Left renal pelvis (tissue), 4 donors: ENCODE data around the gene NIPSNAP3A. TPM values are rescaled to one million over a fixed set of nuclear protein-coding genes. Genes with fewer than 3 reads are reported as not detected.

Experiments
- DNase-seq, 4 donors: peaks; one replicate each; pipeline ENCODE4 v3.0.0-alpha.2; 2013; ENCODE audit warnings: low read depth in 4 of 4, low spot score in 3 of 4
- polyA plus RNA-seq, 4 donors: library from polyadenylated mRNA; unstranded; fragments of 120-200 nt; gene quantifications; one replicate each; pipeline ENCODE4 v1.2.1, GENCODE V29; 2013; ENCODE audit not compliant: insufficient read length in 4 of 4

The NIPSNAP3A gene
- polyA plus RNA-seq, 4 donors = 40.0 to 68.3 (median 50.7) TPM

DNA sequence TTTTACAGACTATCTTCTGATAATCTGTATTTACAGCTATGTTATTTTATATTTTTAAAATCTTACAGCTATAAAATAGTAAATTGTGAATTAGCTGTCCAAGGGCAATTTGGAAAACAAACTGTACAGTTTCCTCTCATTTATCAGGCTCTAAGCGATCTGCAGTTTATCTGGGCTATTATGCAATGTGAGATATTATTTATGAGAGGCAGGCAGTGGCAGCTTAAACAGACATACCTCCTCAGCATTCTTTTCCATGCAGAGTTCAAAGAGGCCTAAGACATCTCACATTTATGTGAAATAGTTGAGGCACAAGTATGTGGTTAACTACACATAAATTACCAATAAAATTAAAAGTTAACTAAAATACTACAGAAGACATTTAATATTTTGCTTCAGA is 26.6 kb downstream of the NIPSNAP3A start:
- DNase-seq = no peak

DNA sequence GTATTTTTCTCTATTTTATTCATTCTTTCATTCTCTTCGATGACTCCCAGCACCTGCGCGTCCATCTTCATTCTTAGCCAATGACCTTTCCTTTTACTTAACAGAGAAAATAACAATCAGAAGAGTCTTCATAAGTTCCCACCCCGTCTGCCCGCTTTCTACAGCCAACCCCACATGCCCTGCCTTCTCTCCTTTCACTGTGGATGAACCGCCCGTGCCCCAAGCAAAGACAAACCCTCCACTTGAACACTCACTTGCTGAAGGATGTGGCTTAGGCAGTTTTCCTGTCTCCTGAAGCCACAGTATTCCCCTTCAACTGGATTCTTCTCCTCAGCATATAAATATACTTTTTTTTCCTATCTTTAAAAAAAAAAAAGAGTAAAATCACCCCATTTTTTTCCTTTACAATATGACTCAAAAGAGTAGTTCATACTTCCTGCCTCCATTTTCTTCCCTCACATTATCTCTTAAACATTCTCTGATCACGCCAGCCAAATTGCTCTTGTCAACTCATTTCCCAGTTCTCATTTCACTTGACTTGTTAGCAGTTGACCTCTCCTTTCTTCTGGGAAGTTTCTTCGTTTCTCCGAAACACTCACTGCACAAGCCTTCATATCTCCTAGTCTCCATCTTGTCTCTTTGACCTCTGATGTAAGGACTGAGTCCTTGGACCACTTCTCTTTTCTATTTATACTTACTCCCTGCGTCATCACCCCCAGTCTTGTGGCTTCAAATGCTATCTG is 27.5 kb downstream of the NIPSNAP3A start:
- no peak for DNase-seq

DNA sequence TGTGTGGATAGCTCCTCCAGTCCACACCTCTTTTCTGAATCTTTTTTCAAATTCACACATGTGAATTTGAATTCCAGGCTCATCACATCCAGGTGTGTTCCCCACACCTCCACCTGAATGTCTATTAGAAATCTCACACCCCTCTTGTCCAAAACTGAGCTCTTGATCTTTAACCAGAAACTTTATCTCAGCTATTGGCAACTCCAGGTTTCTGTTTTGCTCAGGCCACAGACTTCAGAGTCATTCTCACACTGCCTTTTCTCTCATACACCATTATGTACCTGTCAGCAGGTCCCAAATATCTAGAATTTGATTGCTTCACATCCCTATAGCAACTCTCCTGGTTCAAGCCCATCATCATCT is 28.1 kb downstream of the NIPSNAP3A start:
- no peak for DNase-seq

DNA sequence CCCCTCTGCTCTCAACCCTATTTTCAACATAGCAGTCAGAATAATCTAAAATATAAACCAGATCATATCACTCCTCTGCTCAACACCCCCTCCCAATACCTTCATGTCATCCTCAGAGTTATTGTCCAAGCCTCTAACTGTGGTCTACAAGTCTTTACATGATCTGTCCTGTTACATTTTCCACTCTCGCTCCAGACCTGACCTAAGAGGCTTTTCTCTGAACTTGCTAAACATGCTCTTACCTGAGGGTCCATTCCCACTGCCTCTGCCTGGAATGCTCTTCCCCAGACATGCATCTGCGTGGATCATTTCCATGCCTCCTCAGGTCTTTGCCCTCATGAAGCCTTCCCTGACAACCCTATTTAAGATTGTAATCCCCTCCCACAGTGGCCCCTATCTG is 28.5 kb downstream of the NIPSNAP3A start:
- no peak for DNase-seq

DNA sequence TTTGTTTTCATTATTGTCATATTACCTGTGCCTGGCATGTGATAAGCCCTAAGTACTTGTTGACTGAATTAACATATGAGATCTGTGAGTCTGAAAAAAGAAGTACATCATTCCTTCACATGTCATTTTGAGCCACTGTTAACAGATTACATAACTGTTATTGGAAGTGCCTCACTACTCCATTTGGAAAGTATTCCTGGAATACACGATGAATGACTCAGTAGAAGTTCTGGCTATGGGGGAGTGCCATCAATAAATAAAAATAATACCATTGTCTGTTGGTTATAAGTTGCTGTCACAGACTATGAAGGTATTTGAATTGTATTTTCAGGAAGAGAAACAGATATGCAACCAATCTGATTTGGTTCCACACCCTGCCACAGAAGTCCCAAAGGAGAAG is 29.3 kb downstream of the NIPSNAP3A start:
- no peak for DNase-seq

DNA sequence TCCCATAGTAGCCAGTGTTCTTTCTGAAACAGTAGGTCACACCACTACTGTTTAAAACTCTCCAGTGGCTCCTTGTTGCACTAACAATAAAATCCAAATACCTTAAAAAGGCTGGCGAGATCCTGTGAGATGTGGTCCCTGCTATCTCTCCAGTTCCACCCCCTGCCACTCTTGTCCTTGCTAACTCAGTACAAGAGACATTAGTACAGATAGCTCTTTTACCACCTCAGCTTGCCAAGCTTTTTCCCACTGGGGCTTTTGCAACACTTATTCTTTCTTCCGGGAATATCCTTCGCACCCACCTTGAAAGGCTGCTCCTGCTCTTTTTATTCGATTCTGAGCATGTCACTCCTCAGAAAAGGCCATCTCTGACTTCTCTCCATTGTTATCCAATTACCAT is 31.3 kb downstream of the NIPSNAP3A start:
- no peak for DNase-seq

DNA sequence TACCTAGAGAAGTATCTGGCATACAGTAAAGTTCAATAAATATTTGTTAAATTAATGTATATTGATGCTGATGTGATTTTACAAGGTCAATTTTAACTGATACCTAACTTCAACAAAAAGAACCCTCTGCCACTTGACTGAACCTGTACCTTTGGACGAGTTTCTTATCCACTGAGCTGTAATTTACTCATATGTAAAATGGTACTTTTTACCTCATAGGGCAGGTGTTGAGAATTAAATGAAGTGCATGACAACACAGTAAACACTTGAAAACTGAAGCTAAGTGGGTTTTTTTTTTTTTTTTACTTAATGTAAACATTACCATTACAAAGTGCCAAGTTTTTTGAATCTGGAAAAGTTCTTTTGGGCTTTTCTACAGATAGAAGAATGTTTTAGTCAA is 31.9 kb downstream of the NIPSNAP3A start:
- DNase-seq = no peak

DNA sequence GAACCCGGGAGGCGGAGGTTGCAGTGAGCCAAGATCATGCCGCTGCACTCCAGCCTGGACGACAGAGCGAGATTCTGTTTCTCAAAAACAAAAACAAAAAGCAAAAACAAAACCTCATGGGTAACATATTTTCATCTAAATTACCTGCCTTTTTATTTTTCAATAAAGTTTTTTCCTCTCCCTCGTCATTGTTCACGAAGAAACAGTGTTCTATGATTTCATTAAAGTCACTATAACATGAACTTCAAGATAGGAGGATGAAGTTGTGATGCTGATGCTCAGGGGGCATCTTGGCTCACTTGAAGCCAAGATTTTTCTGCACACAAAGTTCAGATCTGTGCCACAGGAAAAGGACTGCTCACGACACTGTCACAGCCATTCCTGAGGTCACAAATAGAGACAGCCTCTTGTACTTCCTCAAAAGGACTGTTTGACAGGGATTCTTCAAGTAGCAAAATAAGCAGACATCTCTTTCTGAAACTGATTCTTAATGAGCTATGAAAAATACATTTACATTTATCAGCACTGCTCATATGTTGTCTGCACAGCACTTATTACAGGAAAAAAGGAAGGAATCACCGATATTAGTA is 32.6 kb downstream of the NIPSNAP3A start:
- no peak for DNase-seq

DNA sequence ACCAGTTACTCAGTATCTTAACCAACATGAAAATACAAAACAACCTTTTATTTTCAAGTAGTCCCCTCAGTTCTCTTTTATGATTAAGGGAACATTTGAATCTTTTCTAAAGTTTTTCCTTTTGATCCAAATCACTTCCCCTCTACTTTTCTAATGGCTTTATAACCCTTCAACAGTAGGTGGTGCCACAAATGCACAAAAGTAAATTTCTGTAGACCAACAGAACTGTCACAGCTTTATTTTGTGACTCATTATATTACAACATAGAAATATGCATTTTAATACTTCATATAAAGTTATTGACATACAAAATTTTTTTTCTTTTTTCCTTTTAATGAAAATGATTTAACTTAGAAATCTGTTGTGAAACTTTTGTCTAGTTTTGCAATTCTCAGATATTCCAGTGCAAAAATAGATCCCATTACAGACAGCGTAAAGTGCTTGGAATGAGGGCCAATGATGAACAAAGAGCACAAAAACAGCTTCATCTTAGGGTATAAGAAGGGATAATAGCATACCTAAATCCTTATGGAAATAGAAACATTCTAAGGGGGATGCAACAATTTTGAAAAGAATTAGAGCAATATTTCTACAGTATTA is 33.4 kb downstream of the NIPSNAP3A start:
- no peak for DNase-seq

DNA sequence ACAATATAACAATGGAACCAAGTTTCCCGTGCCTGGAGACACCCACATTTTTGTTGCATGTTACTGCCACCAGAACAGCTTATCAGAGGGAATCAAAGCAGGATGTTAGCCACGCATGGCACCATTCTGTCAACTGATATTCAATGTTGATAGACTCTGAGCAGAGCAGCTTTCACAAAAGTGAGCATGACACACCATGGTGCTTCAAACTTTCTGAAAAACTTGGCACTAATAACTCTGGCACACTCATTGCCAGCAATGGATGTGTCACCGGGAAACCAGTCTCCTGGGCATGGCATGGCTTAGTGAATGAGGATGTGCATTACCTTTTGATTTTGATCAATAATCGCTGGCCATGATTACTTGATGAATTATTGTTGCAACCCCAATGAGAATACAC is 36.1 kb downstream of the NIPSNAP3A start:
- no peak for DNase-seq

DNA sequence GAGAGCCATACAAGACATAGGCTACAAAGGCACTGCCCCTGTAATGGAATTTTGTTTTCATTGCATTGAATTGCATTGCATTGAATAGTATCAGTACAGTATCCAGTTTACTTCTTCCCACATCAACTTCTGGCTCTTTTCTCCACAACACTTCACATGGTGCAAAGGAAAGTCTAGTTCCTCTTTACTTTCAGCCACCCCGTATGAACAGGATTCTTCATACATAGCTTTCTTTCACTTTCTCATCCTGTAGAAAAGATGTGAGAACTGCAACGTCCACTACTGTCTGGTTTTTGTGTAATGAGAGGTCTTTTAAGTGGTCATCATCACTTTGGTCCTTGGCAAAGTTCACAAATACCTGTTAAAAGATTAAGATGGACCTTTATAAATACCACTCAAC is 36.6 kb downstream of the NIPSNAP3A start:
- no peak for DNase-seq

DNA sequence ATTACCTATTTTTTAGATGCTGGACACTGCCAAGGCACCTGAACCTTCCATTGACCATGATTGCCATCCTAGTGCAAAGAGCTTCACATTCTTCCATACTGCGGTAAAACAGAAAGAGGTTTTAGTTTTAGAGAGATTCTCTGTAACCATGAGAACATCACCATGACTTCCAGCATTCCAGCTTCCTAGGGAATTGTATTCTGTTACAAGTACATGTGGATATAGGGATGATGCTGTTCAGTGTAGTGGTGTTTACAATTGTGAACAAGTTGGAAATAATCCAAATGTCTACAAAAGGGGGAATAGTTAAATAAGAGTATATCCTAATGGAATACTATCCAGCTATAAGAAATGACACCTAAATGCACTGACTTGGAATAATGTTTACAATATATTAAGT is 38.8 kb downstream of the NIPSNAP3A start:
- DNase-seq = no peak

DNA sequence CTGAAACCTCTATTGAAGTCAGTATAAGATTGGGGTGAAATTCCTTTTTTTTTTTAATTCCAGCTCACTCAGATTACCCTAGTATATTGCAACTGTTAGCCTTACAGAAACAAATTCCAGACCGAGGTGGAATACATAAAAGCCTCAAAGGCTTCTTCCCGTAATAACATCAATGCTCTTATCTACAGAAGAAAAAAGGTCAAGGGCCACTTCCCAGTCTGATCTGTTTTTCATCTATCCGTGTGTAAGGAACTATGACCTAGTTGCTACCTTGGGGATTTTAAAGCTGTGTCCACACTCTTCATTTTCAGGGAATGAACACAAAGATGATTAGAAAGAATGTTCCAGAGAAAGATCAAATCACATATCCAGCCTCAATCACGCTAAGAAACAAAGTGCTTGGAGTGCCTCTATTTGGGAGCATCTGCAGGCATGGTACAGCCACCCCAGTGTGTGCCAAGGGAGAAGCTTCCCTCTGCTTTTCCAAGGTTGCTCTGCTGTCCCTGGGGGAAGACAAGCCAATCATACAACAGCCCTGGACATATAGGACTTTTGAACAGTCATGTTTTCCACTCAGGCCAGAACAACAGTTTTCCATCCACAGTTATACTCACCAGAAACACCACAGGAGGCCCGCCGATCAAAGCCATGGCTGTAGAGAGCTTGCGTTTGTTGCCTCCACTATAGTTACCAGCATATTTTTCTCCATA is 40.0 kb downstream of the NIPSNAP3A start:
- no peak for DNase-seq

DNA sequence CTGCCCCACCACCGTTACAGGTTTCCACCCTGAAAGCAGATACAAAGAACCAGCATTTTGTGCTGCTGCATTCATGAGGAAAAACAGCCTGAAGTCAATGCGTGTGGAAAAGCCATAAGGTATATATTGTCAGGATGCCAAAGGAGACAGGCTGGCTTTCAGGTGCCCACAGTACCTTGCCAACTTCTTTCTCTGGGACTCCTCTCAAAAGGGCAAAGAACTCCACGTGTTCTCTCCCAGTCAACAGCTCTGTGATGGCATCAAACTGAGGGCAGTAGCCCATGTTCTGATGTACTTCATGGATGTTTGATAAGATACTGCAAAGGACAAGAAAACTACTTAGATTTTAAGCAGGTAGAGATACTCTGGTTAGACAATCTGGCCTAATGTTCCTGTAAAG is 40.8 kb downstream of the NIPSNAP3A start:
- no peak for DNase-seq

DNA sequence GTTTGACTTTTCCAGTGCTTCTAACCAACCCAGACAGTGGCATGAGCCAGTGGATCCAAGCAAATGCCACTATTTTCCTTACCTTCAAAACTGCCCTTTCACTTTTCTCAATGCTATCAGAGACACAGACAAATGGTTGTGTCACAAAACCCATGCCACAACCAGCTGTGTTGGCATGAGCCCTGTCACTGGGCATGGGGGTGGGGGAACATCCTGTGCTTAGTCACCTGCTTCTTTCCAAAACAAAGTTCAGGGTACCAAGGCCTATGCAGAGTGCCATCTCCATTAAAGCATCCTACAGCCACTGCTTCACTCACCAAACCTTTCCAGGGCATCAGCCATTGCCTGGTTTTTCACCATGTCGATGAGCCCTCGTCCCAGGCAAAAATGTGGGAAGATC is 46.6 kb downstream of the NIPSNAP3A start:
- no peak for DNase-seq

DNA sequence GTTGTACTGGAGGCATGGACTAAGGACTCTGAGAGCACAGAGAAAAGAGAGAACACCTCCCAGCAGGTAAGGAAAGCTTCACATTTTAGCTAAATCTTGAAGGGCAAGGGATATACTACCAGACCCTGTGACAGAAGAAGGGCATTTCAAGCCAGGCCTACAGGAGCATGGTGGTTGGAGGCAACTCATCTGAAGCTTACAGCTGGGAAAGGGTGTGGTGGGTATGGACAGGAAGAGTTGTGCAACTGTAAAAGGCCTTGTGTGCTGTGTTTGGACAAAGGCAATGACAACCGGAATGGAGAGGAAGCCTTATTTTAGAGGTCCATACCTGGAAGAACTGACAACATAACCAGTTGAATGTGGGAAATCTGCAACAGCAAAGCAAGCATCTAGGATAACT is 47.6 kb downstream of the NIPSNAP3A start:
- no peak for DNase-seq

DNA sequence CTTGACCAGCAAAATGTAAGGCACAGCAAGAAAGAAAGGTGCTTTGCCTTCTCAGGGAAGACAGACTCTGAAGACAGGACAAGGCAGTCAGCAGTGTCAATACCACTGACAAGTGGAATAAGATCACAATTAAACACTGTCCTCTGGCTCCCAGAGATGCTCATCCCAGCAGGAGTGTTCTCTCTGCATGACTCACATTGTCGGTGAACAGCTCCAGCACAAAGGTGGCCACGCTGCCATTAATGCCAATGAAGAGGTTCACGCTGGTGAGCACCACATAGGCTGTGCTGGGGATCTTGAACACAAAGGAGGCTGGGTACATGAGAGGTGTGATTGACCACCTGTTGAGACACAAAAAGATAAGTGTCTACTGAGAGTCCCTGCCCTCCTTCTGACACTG is 48.4 kb downstream of the NIPSNAP3A start:
- no peak for DNase-seq

DNA sequence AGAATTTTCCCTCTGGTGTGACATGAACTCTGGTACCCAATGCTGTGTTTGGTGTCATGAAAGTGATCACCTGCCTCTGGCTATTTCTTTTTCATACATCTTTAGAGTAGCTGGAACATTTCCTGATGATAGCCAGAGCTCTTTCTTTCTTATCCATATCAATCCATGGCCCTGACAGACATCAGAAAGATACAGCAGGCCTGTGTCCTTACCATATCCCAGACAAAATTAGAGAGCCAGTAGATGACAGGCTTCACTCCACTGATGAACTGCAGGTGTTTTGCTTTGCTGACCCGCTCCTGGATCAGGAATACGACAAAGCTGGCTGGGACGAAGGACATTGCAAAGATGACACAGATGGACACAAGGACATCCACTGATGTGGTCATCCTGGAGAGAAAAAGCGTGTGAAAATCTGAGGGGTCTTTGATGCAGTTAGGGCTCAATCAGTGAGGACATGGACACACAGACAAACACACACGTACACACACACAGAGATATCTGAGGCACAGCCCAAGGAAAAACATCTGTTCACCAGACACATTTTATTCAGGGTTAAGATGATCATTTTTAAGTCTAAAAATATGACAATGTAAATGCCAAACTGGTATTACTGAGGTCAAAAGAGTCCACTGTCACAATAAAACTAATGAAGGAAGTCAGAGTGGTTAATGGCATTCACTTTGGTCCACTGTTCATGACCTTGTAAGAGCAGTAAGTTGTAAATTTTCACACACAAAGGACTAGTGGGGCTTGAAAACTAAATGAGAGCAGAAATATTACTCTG is 50.9 kb downstream of the NIPSNAP3A start:
- no peak for DNase-seq

DNA sequence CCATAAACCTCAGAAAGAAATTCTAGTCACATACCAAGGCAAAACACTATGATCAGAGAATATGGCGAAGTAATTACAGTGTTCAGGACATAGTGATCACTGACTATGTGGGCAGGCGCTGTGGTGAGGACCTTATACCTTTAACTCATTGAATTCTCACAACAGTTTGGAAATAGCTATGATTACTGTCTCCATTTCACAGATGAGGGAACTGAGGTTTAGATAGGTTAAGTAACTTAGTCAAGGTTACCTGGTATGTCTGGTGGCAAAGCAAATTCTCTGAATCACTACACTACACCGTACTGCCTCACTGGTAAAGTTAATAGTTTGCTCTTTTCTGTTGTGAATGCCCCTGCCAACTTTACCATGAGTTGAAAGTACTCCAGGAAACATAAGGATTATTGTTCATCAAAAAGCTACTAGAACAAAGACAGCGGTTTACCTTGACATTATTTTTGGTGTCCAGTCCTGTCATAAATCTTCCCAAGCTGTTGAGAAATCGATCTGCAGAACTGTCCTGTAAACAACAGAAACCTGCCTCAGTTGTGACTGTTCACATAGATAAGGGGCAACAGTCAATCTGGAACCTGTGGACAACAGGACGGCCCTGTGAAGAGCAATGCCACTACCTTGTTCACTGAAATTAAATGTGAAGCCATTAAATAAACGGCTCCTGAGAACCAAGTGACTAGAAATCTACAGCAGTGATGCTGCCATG is 52.7 kb downstream of the NIPSNAP3A start:
- DNase-seq = no peak

DNA sequence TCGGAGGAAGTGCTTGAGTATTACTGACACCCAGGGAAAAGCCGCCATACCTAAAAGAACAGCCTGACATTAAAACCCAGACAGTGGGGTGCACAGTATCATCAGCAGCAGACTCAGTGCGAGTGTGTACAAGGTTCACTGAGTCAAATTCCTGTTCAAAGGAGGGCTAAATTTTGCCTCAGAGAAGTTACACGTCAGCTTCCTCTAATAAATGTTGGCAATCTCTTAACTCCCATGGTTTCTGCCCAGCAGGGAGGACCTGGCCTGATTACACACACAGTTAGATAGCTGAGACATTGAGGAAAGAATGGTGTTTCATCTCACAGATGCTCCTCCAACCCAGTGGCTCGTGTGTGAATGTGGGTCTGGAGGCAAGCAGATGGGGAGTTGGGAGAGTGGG is 54.6 kb downstream of the NIPSNAP3A start:
- DNase-seq = no peak
